GM12891 (cell line): Measurements from ENCODE around the gene CASS4.

Experiments used
- DNase-seq: peaks from one replicate; pipeline ENCODE4 v3.0.0; 2011; ENCODE audit warnings: low spot score; ENCODE audit not compliant: insufficient read length
- FAIRE-seq: peaks from 2 replicates; lab custom pipeline; 2011; peaks lifted over from hg19 to GRCh38; lab: Jason Lieb, UNC
- PAX5 ChIP-seq: IDR thresholded peaks from 2 replicates; pipeline ENCODE4 v1.6.1; 2011; ENCODE audit warnings: low read length, moderate library complexity, mild to moderate bottlenecking; ENCODE audit not compliant: insufficient read depth, severe bottlenecking
- POLR2A ChIP-seq: IDR thresholded peaks from 2 replicates; pipeline ENCODE4 v1.6.1; 2011; ENCODE audit warnings: low read depth, low read length, control low read depth
- POLR2AphosphoS5 ChIP-seq: IDR thresholded peaks from 2 replicates; pipeline ENCODE4 v1.6.1; 2011; ENCODE audit warnings: low read depth, low read length, control low read depth
- POU2F2 ChIP-seq: IDR thresholded peaks from 2 replicates; pipeline ENCODE4 v1.6.1; 2011; ENCODE audit warnings: low read depth, mild to moderate bottlenecking, control low read depth, low read length, moderate library complexity
- SPI1 ChIP-seq: IDR thresholded peaks from 2 replicates; pipeline ENCODE4 v1.6.1; 2011; ENCODE audit warnings: low read depth, low read length, control low read depth
- TAF1 ChIP-seq: IDR thresholded peaks from 2 replicates; pipeline ENCODE4 v1.6.1; 2011; ENCODE audit warnings: low read depth, low read length, control low read depth

The CASS4 gene

DNA sequence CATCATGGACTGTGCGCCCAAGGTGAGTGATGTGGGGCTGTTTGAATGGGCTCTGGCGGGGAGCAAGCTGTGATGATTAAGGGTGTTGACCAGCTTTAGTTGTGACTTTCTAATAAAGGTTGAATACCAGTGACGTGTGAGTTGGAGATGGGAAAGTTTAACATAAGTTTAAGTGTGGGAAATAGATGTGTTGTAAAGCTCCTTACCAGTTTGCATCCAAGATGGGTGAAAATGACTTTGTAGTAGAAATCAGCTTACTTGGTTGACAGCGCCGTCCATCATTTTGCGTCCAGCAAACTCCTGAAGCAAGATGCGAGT is 372 bp downstream of the CASS4 start:
- DNase-seq (no peak), FAIRE-seq (peak; percentile 23)
- TF ChIP-seq TAF1 (no peak), PAX5 (no peak)

DNA sequence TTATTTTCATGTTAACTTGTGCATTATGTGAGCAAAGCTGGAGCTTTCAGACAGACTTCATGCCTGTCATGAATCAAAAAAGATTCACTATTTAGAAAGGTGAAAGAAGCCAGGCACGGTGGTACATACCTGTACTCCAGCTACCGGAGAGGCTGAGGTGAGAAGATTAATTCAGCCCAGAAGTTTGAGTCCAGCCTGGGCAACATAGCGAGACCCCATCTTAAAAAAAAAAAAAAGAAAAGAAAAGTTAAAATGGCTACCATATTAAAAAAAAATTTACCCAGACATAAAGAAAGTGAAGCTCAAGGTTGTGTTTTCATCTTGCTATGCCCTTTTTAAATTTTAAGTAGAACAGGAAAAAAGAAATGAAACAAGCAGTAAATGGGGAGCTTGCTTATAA is 889 bp downstream of the CASS4 start:
- TF ChIP-seq TAF1 (no peak), PAX5 (no peak), POLR2A (no peak), POLR2AphosphoS5 (no peak), SPI1 (no peak), POU2F2 (no peak)
- no peak for DNase-seq
- FAIRE-seq, result no peak

DNA sequence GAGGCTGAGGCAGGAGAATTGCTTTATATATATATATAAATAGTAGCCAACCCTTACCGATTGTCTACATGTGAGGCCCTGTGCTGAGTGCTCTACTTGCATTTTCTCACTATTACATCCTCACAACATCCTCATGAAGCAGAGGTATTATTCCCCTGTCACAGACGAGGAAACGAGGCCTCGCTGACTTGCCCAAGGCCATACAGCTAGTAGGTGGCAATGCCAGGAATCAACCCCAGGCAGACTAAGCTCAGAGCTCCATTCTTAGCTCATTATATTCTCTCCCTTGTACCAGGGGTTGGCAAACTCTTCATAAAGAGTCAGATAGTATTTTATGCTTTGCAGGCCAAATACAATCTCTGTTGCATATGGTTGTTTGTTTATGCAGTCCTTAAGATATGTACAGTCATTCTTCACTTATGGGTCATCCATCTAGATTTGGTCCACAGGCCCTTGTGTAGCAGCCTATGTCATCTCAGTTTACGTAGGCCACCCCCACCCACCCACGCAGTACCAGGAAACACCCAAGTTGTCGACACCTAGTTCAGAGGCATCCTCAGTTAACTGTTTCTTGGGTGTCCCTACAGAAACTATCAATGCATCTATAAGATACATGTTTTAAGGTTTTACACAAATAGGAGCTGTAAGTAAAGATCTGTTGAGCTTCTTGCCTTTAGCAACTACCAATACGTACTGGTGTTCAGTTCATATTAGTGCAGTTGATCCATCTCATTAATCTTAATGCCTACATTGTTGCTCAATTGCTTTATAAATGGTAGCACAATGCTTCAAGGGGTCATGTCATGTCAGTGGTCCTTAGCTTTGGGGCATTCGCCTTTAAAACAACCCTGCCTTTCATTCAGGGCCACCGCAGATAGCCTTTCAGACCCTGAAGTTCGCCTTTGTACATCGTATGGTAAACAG is 3.0 kb downstream of the CASS4 start:
- TF ChIP-seq SPI1 (no peak), TAF1 (no peak), POLR2A (no peak), PAX5 (no peak), POU2F2 (no peak), POLR2AphosphoS5 (no peak)
- DNase-seq, result no peak
- FAIRE-seq, result no peak

DNA sequence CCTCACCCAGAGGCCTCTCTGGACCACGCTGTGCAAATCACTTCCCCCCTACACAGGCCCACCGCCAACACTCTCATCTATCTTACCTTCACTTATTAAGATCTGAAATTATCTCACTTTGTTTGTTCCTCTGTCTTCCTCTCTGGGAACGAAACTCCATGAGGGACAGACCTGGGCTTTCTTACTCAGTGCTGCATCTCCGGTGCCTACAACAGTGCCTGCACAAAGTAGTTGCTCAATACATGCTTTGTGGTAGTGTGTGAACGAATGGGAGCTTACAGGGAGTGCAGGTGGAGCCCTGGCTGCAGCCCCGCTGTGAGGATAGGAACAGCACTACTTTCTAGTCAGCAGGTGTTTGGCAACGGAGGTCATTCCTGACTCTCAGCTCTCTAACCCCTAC is 5.3 kb downstream of the CASS4 start:
- no peak for DNase-seq
- TF ChIP-seq POLR2A (no peak), POU2F2 (no peak), POLR2AphosphoS5 (no peak), SPI1 (no peak), PAX5 (no peak), TAF1 (no peak)
- no peak for FAIRE-seq

DNA sequence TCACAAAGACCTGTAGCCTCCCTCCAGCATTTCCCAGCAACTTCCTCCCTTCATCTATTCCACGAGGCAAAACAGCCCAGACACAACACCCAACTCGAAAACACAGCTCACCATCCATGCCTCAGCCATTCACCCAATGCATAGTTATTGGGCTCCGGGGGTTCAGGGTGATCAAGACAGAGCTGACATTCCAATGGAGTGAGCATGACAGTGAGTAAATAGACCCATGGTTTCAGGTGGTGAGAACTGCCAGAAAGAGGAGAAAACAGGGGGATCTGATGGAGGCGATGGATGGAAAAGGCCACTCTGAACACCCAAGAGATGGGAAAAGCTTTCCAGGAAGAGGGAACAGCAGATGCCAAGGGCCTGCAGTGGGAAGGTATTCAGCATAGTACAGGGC is 5.9 kb downstream of the CASS4 start:
- no peak for FAIRE-seq
- DNase-seq, result no peak
- TF ChIP-seq POLR2A (no peak), POLR2AphosphoS5 (no peak), SPI1 (no peak), POU2F2 (no peak), TAF1 (no peak), PAX5 (no peak)

DNA sequence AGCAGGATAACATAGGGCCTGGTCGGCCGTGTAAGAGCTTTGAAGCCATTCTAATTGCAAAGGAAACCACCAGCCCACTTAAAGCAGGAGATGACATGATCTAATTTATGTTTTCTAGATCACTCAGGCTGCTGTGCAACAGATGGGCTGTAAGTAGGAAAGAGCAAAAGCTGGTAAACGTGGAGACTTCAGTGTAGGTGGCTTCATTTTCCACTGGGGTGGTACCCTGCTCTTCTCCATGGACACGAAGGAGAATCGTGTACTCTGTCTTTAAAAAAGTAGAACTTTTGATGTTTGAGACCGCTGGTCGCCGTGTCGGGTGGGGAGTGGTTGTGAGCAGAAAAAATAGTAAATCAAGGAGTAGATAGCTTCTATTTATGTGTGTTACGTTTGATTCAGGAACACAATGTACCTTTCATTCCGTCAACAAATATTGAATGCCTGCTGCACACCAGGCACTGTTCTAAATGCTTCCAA is 6.4 kb downstream of the CASS4 start:
- DNase-seq (no peak), FAIRE-seq (no peak)
- TF ChIP-seq PAX5 (no peak), POLR2AphosphoS5 (no peak), TAF1 (no peak), POU2F2 (no peak), POLR2A (no peak), SPI1 (no peak)

DNA sequence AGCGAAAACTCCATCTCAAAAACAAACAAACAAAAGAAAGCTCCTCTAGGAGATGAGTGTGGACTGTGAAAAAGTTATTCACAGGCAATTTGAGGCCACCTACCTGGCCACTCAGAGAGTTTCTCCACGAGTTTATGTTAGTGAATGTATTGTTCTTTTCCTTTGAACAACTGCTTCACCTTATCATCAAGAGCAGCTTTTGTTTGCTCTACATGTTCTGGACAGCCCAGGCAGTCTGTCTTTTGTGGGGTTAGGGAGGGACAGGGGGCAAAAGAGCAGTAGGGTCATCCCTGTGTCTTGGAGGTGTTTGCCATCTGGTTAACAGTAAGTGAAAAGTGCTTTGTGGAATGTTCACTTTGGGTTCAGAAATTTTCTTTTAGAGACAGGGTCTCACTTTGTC is 8.0 kb downstream of the CASS4 start:
- FAIRE-seq (no peak), DNase-seq (no peak)
- TF ChIP-seq SPI1 (no peak), POLR2AphosphoS5 (no peak), TAF1 (no peak), PAX5 (no peak), POLR2A (no peak), POU2F2 (no peak)

DNA sequence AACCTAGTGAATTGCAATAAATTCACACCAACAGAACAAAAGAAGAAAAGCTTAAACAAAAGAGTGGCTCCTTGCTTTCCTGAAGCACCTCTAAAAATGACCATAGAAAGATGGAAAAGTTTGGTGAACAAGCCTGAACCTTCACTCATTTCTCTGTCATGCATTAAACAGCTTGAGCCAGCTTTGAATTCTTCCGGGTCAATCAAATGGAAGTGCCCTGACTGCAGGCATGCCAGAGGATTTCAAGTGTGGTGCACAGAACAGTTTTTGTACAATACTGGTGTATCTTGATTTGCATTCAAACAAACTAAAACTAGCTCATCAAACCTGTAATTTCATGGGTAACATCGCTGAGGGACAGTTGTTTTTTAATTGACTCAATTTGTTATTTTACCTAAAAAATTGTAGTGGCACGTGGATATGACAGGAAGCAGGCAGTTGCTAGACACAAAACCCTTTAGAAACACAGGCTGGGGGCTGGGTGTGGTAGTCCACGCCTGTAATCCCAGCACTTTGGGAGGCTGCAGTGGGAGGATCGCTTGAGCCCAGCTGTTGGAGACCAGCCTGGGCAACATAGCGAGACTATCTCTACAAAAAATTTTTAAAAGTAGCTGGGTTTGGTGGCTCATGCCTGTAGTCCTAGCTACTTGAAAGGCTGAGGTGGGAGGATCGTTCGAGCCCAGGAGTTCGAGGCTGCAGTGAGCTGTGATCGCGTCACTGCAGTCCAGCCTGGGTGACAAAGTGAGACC is 9.1 kb downstream of the CASS4 start:
- DNase-seq, result no peak
- TF ChIP-seq SPI1 (no peak), POLR2A (no peak)
- FAIRE-seq, result no peak

DNA sequence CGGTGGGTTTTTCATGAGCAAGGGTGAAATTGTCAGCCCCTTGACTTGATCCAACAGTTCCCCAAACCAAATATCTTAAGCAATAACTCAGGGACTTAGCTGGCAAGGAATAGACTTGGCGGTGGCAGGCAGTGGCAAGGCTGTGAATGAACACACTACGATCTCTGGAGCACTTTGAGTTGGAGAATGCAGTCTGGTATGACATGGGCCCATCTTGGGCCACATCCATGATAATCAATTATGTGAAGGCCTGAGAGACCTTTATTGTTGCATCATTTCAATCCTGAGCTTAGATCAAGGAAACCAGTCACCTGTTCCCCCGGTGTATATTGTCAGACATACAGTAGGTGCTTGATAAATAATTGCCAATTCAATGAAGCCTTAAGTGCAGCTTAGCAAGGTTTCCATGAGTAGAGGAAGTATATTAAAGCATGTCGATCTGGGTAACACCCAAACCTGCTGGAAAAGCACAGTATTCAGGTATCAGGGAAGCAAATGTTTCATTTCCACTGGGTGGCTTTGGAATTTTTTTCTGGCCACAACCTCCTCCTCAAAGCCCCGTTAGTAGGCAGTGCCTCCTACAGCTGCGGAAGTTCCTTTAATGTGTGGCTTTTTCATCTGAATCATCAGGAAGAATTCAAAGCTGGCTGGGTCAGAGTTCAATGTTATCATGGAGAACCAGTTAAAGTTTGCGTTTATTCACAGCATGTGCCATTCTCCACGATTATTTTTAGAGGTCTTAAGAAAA is 10.2 kb downstream of the CASS4 start:
- FAIRE-seq, result no peak
- DNase-seq, result no peak
- TF ChIP-seq PAX5 (no peak), POLR2A (no peak), SPI1 (no peak)
